ENCODE results near the gene TRIM3. TPM values are rescaled to one million over a fixed set of nuclear protein-coding genes. Genes with fewer than 3 reads are reported as not detected.

Gene TRIM3
- total and polyA plus RNA-seq, 2 experiments from 2014 or later = 7.9 to 21.1 TPM

DNA sequence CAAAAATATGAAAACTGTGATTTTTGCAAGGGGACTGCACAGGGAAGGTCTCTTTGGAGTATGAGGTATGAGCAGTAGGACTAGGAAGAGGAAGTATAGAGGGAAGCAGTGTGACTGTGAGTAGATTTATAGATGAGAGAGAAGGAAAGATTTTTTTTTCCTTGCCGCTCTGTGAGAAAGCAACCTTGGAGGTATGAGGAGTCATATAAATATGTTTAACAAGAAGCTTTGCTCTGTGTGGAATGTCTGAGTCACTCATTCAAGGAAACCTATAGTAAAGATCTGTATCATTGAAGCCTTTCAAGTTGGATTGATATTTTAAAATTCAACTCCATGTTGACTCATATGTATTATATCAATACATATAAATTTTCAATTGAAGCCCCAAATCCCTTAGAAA is 49.5 kb upstream of the TRIM3 start:
- TF ChIP-seq, protein P1, sequence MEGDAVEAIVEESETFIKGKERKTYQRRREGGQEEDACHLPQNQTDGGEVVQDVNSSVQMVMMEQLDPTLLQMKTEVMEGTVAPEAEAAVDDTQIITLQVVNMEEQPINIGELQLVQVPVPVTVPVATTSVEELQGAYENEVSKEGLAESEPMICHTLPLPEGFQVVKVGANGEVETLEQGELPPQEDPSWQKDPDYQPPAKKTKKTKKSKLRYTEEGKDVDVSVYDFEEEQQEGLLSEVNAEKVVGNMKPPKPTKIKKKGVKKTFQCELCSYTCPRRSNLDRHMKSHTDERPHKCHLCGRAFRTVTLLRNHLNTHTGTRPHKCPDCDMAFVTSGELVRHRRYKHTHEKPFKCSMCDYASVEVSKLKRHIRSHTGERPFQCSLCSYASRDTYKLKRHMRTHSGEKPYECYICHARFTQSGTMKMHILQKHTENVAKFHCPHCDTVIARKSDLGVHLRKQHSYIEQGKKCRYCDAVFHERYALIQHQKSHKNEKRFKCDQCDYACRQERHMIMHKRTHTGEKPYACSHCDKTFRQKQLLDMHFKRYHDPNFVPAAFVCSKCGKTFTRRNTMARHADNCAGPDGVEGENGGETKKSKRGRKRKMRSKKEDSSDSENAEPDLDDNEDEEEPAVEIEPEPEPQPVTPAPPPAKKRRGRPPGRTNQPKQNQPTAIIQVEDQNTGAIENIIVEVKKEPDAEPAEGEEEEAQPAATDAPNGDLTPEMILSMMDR (conservative IDR thresholded peaks at IDR 0.05; ENCODE audit: low read depth in 2 of 2) = no peak
- no peak for TF ChIP-seq EZH2 (IDR thresholded peaks at IDR 0.05; ENCODE audit: low read depth, unreplicated experiment)
- no peak for TF ChIP-seq ZNF462 (CRISPR knock-in tag; IDR thresholded peaks at IDR 0.05)
- TF ChIP-seq ZNF331 (CRISPR knock-in tag; IDR thresholded peaks at IDR 0.05; ENCODE audit: low read depth) = no peak
- TF ChIP-seq ZNF114 (CRISPR knock-in tag; IDR thresholded peaks at IDR 0.05) = no peak
- no peak for TF ChIP-seq ETS1 (IDR thresholded peaks at IDR 0.05)
- TF ChIP-seq CREB1 (CRISPR knock-in tag; IDR thresholded peaks at IDR 0.05; ENCODE audit: low read depth) = no peak
- no peak for TF ChIP-seq EZH2phosphoT487 (IDR thresholded peaks at IDR 0.05; ENCODE audit: unreplicated experiment)
- no peak for TF ChIP-seq STAT1 (IDR thresholded peaks at IDR 0.05; ENCODE audit: unreplicated experiment)
- TF ChIP-seq, protein P2, sequence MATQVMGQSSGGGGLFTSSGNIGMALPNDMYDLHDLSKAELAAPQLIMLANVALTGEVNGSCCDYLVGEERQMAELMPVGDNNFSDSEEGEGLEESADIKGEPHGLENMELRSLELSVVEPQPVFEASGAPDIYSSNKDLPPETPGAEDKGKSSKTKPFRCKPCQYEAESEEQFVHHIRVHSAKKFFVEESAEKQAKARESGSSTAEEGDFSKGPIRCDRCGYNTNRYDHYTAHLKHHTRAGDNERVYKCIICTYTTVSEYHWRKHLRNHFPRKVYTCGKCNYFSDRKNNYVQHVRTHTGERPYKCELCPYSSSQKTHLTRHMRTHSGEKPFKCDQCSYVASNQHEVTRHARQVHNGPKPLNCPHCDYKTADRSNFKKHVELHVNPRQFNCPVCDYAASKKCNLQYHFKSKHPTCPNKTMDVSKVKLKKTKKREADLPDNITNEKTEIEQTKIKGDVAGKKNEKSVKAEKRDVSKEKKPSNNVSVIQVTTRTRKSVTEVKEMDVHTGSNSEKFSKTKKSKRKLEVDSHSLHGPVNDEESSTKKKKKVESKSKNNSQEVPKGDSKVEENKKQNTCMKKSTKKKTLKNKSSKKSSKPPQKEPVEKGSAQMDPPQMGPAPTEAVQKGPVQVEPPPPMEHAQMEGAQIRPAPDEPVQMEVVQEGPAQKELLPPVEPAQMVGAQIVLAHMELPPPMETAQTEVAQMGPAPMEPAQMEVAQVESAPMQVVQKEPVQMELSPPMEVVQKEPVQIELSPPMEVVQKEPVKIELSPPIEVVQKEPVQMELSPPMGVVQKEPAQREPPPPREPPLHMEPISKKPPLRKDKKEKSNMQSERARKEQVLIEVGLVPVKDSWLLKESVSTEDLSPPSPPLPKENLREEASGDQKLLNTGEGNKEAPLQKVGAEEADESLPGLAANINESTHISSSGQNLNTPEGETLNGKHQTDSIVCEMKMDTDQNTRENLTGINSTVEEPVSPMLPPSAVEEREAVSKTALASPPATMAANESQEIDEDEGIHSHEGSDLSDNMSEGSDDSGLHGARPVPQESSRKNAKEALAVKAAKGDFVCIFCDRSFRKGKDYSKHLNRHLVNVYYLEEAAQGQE (IDR thresholded peaks at IDR 0.05; ENCODE audit: unreplicated experiment) = no peak
- TF ChIP-seq POLR2AphosphoS5 (IDR thresholded peaks at IDR 0.05; ENCODE audit: low read depth) = no peak
- no peak for TF ChIP-seq NANOG (IDR thresholded peaks at IDR 0.05; ENCODE audit: borderline replicate concordance)
- TF ChIP-seq JUNB (IDR thresholded peaks at IDR 0.05; ENCODE audit: unreplicated experiment) = no peak
- Mint-ChIP-seq H3K4me1 (no peaks in the 10 kb centered on the region), H3K27me3 (ENCODE audit: insufficient read depth, low read depth, poor library complexity) (peaks cover 2% of the 10 kb centered on the region), H3K27ac (no peak overlapping the region), H3K4me3 (no peak overlapping the region), H3K9me3 (no peaks in the 10 kb centered on the region), H3K36me3 (ENCODE audit: low read depth) (no peaks in the 10 kb centered on the region)
- Histone ChIP-seq H3K27me3 (ENCODE audit: insufficient read depth) (no peaks in the 10 kb centered on the region), H3K4me1 (ENCODE audit: insufficient read depth) (no peaks in the 10 kb centered on the region), H3K4me3 (no peak overlapping the region), H3K36me3 (ENCODE audit: insufficient read depth) (no peaks in the 10 kb centered on the region; the same call in 1 of the 2 replicates), H3K4me2 (no peak overlapping the region), H2AFZ (no peak overlapping the region), H3K9me2 (ENCODE audit: insufficient read depth) (no peaks in the 10 kb centered on the region), H3F3A (replicated peaks; ENCODE audit: low read depth) (no peaks in the 10 kb centered on the region), H4K20me1 (replicated peaks; ENCODE audit: insufficient read depth) (no peaks in the 10 kb centered on the region), H3K79me2 (replicated peaks; ENCODE audit: insufficient read depth) (no peaks in the 10 kb centered on the region), H3K27ac (ENCODE audit: low read depth) (no peak overlapping the region)
- ATAC-seq (no peak), DNase-seq (ENCODE audit: low spot score) (no peak)
